Measurements from ENCODE around the gene ARHGEF16.

ARHGEF16 gene

DNA sequence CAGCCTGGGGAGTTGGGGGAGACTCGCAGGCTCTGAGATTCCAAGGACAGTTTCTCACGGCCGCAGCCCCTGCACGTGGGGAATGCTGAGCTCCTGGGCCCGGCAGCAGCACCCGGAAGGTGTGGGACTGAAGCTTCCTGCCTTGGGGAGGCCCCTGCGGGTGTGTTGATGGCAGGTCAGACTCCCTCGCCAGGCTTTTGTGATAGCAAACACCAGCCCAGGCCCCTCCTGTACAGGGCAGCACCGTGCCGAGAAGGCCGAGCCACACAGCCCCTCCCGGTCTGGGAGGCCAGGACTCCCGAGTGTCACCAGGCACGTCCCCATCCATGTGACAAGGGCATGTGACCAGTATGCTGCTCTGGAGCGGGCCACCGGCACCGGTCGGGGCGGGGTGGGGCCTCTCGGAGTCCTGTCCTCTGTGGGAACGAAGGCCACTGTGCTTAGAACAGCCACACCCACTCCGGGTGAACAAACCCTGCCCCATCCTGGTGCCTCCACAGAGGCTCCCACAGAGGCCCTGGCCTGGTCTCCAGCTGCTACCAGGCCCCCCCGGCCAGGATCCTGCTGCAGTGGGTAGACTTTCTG lies 31.1 kb upstream of the ARHGEF16 start:
- DNase-seq = no peak

DNA sequence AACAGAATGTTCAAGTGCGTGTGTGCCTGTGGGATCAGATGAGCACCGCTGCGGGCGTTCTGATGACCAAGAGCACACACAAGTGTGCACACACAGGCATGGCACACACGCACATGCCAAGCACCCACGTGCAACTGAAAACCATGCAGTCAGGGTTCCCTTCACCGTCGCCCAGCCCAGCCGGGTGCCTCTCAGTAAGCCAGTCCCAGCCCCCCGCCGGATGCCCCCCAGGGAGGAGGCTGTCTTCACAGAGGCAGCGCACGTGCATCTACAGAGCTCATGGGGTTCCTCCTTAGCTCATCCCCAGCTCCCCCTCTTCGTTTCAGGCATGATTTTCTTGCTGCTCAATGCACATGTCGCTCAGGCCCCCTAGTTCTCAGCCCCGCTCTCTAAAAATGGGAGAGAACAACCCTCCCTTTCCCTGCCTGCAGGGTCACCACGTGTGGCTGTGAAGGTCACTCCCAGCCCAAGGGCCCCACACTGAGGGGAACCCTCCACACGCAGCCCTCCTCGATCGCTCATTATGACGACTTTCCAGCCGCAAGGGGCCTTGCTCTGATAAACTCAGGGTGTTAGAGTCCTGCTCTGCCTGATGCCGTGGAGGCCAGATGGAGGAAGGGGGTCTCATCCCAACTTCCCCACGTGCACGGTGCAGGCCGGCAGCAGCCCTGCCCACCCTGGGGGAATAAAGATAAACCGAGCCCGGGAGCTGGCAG lies 30.4 kb upstream of the ARHGEF16 start:
- no peak for DNase-seq

DNA sequence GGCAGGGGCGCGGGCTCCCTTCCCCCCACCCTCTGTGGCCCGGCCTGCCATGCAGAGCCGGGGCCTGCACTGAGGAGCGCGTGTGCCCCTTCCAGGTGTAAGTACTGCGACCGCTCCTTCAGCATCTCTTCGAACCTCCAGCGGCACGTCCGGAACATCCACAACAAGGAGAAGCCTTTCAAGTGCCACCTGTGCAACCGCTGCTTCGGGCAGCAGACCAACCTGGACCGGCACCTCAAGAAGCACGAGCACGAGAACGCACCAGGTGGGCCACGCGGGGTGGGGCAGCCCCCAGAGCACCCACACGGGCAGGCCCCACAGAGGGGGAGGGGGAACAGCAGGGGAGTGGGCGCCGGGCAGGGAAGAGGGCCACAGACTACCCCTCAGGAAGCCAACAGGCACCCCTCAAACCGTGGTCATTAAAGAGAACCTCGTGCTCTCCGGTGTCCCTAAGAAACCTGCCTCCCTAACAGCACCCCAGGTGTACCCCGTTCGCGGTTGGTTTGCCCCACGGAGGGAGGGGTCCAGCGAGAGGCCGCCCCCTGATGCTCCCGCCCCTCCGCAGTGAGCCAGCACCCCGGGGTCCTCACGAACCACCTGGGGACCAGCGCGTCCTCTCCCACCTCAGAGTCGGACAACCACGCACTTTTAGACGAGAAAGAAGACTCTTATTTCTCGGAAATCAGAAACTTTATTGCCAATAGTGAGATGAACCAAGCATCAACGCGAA lies 28.8 kb upstream of the ARHGEF16 start:
- no peak for DNase-seq

DNA sequence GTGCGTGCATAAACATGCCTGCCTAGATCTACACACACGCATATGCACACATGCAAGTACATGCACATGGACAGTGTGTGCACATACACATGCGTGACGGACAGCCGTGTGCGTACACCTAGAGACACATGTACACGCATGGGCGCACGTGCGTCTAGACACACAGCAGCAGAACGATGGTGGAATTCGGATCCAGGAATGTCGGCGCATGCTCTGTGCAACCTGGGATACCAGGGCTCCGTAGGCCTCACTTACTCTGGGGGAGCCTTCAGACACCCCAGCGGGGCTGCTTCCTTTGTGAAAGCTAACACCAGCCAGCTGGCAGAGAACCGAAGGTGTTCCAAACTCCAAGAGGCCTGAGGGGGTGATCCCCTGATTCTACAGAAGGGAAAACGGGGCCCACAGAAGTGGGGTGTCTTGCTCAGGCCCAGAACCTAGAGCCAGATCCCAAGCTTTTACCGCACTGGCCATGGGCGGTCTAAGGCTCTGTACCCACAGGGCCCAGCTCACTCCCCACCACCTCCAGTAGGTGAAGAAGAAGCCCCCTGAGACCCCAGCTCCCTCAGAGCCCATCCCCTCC lies 27.4 kb upstream of the ARHGEF16 start:
- no peak for DNase-seq

DNA sequence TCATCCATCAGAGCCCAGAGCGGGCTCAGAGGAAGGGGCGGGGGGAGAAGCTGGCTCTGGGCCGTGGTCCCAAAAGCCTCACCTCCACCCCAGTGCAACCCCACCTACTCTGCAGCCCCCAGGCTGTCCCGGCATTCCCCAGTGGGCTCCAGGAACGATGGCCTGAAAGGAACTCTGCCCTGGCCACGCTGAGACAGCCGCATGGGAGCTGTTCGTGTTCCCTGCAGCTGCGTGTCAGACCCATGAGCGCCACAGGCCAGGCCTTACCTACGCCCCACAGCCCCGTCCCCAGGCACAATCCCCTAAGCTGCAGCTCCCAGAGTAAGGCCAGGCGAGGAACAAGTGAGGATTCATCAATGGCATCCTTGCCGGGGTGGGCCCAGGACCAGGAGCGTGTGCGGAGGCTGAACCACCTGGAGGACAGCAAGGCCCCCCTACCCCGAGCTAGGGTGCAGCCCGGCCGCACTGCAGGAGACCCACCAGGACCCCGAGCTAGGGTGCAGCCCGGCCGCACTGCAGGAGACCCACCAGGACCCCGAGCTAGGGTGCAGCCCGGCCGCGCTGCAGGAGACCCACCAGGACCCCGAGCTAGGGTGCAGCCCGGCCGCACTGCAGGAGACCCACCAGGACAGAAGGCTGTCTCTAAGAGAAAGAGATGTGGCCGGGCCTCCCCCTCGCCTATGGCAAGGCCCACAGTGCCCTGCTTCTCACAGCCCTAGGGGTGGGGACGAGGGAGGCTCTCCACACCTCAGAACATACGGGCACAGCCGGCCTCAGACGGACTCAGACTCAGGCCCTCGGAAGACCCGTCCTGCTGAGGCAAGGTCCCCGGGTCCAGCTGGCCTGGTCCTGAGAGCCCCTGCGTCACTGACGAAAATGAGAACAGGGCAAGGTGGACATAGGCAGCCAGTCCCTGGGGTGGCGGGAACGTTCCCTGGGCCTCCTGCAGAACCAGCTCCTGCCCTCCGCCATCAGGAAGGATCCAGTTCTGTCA lies 26.5 kb upstream of the ARHGEF16 start:
- DNase-seq = no peak

DNA sequence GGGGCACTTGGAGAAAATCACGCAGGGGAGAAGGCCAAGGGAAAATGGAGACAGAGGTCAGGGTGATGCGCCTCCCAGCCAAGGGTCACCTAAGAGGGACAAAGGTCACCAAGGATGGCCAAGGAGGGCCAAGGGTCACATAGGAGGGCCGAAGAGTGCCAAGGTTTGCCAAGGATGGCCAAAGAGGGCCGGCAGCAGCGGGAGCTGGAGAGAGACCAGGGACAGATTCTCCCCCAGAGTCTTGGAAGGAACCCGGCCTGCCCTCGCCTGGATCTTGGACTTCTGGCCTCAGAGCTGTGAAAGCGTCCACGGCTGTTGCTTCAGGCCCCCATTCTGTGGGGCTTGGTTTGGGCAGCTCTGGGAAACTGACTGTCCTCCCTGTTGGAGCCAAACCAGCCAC lies 25.6 kb upstream of the ARHGEF16 start:
- DNase-seq = no peak

DNA sequence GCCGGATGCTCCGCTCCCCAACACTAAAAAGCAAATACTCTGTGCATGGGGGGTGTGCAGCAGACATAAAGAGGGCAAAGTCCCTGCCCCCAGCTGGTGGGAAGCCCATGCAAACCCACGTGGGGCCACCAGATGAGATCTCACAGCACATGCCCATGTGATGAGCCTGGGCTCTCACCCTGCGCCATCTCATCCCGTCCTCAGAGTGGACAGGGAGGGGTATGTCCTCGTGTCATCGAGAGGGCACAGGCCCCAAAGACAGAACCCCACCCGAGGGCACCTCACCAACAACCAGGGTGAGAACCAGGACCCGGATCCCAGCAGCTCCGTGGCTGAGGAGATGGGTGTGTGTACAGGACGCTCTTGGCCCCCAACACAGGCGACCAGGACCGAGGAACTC lies 25.1 kb upstream of the ARHGEF16 start:
- no peak for DNase-seq

DNA sequence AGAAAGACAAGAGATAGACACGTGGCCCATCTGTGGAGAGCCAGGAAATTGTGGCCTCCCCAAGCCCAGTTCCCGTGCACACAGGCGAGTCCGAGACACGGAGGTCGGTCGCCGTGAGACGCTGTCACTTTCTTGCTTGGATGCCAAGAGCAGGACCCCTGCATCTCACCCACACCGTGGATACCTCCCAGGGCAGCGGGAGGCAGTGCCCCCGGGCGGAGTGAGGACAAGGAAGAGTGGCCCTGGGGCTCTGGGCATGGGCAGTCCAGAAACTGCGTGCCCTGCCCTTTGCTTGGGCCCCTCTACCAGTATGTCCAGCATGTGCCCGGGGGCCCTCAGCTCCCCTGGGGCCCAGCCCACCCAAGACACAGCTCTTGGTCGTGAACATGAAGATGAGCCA lies 24.7 kb upstream of the ARHGEF16 start:
- no peak for DNase-seq

DNA sequence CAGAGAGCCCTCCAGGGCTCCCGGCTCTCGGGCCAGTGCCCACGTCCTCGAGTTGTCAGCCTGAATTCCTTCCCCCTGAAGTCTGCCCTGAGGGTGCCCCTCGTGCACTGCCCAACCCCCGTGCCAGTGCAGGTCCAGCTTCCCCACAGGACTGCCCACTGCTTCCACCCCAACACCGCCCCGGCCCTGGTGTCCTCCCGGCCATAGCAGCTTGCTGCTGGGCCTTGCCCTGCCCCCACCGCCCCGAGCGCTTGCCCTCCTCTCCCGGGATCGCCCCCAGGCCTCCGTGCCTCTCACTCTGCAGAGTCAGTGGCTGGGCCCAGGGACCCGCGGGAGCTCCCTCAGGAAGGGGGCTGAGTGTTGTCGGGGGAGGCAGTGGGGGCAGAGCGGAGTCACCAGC lies 24.1 kb upstream of the ARHGEF16 start:
- DNase-seq = no peak

DNA sequence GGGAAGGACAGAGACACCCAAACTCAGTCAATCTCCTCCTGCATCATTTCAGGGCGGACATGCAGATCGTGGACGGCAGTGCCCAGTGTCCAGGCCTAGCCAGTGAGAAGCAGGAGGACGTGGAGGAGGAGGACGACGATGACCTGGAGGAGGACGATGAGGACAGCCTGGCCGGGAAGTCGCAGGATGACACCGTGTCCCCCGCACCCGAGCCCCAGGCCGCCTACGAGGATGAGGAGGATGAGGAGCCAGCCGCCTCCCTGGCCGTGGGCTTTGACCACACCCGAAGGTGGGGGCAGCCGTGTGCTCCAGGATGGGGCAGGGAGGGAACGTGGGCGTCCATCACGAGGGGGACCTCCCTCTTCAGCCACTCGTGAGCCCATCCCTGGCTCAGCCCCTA lies 23.6 kb upstream of the ARHGEF16 start:
- no peak for DNase-seq

DNA sequence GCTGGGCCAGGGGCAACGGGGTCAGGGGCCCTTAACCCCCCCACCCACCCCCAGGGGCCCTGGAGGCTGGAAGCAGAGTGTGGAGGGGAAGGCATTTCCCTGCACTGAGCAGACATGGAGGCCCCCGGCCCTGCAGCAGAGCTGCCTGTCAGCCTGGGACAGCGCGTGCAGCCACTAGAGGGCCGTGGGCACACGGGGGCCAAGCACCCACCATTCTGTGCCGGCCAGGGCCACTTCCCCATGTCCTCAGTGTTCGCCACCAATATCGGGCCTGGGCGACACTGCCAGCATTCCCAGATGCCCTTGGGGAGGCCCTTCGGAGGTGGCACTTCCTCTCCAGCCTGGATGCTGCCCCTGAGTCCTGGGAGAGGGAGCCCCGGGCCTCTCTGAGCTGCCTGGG lies 23.2 kb upstream of the ARHGEF16 start:
- DNase-seq = no peak

DNA sequence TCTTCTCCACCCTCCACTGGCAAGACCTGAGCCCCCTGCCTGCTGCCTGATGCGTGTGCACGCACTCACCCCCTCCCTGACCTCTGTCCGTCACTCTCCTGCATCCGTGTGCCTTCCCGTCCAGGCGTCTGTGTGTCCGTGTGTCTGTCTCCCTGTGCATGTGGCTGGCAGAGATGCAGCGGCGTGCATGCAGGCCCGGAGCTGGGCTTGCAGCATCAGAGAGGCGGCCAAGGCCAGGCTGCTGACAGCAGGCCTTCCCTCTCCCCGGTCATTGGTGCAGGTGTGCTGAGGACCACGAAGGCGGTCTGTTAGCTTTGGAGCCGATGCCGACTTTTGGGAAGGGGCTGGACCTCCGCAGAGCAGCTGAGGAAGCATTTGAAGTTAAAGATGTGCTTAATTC lies 22.8 kb upstream of the ARHGEF16 start:
- DNase-seq = no peak

DNA sequence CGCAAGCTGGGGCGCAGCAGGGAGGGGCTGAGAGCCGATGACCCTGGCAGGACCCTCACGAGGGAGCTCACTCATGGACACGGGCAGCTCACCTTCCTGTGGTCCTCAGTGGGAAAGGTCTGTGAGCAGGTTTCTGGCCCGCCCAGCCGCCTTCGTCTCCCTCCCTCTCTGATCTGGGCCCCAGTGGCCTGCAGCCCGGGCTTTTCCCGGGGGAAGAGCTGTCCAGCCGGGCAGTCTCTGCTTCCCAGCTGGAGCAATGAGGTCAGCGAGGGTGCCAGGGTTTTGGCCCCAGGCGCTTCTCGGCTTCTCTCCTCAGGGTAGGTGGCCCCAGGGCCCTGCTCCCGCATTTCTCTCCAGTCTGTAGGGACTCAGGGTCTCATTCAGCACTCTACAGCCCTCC lies 22.2 kb upstream of the ARHGEF16 start:
- no peak for DNase-seq

DNA sequence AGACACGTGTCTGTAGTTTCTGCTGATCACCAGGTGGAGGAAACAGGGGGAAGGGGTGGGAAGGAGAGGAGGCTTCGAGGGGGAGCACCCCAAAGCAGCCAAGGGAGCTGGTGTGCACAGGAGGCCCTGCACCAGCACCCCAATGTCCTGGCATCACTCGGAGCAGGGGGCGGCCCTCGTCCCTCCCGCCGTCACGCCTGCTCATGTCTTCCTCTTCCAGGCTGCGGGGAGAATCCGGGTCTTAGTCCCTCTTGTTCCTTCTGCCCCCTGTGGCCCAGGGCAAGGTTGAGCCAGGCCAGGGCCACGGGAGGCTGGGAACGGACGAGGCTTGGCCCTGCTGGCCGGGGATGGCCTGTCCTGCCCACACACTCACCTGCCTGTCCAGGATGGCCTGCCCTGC lies 21.4 kb upstream of the ARHGEF16 start:
- DNase-seq = no peak

DNA sequence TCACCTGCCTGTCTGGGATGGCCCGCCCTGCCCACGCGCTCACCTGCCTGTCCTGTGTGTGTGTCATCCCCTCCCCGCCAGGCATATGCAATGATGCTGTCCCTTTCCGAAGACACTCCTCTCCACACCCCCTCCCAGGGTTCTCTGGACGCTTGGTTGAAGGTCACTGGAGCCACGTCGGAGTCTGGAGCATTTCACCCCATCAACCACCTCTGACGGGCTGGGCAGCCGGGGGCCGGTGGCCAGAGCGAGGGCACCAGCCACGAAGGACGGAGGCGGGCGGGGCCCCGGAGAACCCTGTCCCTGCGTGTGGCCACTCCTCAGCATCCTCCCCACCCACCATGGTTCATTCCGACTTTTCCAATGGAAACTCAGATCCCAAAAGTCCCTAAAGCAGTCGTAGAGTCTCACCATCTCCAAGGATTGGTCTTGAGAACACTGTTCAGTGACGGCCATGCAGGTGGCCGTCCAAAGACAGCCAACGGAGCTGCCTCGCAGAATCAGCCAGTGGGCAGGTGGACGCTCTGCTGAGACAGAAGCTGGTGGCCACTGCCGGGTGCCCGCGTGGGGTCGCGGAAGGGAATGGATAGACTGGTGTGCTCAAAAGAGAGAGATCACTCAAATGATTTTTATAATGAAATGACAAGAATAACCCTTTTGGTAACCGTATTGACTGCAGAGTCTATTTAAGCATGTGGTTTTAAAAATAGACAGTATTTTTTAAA lies 20.7 kb upstream of the ARHGEF16 start:
- DNase-seq = no peak

DNA sequence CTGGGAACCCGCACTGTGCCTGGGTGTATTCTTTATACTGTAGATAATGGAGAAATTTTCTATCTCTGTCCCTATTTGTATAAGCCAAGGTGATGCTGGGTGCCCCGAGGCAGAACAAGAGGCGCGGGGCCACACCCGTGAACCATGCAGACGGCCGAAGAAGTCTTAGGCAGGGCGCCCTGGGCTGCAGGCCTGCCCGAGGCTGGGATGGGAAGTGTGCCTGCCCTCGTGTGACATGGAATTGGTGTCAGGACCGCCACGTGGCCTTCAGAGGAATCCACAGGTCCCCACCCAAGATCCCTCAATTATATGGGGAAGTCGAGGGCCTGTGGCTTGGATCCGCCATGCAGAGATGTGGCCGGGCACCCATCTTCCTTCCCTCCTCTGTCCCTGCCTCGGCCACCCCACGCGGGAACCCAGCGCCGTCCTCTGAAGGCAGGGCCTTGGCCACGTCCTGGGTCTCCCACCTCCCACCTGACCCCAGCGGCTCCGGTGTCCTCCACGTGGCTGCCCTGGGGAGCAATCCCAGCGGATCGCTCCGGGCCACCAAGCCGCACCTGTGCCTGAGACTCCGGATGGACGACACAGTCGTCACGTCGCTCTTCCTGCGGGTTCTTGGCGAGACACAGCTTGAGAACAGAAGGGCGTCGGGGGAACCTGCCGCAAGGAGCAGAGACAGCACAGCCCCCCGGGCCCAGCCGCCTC lies 19.9 kb upstream of the ARHGEF16 start:
- no peak for DNase-seq

DNA sequence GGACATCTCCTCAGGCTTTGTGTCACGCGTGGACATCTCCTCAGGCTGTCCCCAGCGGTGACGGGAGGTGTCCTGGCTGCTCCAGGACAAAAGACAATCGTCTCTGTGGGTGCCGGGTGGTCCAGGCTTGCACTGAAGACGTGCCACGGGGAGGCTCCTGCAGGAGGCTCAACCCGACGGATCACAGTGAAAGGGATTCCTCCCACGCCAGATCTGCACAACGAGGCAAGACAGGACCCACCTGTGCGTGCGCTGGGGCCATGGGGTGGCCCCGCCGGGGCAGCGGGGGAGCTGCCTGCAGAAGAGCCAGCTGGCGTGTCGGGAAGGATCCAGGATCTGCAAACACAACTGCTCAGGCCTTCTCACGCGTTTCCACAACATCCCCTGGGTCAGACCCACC lies 18.8 kb upstream of the ARHGEF16 start:
- no peak for DNase-seq

DNA sequence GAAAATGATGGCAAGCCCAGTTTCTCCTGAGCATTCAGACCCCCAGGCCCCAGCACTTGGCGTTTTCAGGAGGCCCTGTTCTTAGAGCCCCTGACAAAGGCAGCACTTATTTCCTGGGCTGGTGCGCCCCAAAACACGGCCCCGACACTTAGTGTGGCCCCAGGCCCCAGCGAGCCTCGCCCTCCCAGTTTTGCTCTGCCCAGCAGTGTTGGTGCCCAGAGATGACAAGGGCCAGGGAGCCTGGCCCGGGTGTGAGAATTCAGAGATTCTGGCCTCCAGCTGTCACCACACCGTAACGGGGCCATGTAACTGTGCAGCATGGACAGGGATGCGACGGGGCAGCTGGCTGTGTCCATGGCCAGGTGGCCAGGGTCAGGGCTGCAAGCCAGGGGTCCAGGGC lies 18.0 kb upstream of the ARHGEF16 start:
- no peak for DNase-seq

DNA sequence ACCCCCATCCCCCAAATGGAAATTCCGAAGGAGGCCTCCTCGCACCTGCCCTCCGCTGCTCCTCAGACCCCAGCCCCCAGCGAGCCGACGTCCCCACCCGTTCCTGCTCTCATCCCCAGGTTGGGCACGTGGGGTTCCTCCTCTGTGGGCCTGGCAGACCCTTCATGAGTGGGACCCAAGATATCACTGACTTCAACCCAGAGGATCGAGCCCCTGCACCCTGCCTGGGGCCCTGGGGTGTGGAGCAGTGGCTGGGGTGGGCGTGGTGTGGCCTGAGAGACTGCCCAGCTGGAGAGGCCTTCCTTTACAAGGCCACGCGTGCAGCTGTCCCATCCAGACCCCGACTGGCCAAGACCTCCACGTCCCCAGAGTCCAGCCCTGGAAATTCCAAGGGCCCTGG lies 17.6 kb upstream of the ARHGEF16 start:
- no peak for DNase-seq

DNA sequence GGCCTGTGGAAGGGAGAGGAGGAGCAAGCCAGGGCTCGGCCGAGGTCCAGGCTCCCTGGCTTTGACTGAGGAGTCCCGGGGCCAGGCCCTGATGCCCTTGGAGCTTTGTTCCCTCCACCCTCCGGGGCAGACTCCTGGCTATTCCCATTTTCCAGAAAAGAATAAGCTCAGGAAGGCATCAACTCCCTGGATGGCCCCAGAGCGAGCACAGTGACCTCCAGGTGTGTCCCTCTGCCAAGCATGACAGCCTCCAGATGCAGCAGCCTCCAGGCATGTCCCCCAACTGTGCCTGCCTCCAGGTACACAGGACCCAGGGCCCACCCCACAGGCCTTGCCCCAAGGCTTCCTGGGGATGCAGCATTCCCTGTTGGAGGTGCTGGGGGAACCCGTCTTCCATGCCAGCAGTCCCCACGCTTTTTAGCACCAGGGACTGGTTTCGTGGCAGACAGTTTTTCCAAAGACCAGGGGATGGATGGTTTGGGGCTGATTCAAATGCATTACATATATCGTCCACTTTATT lies 15.7 kb upstream of the ARHGEF16 start:
- no peak for DNase-seq
